SJCRH30 (cell line): ENCODE results near the gene SPOCK1. TPM values are rescaled to one million over a fixed set of nuclear protein-coding genes. Genes with fewer than 3 reads are reported as not detected.

Experiments used
- DNase-seq, 2 experiments: peaks; one replicate each; pipeline ENCODE4 v3.0.0-alpha.2; 2015 to 2020
- H3K27ac ChIP-seq: fragments of 250-450 bp; sonication (Bioruptor Pico); 2 replicates; pipeline ENCODE4 v1.5.1; 2020; ENCODE audit warnings: mild to moderate bottlenecking, moderate library complexity
- H3K27me3 ChIP-seq: fragments of 250-450 bp; sonication (Bioruptor Pico); 2 replicates; pipeline ENCODE4 v1.5.1; 2020; ENCODE audit warnings: mild to moderate bottlenecking, moderate library complexity
- H3K36me3 ChIP-seq: fragments of 250-450 bp; sonication (Bioruptor Pico); 2 replicates; pipeline ENCODE4 v1.5.1; 2020; ENCODE audit warnings: mild to moderate bottlenecking, moderate library complexity
- H3K4me1 ChIP-seq: fragments of 250-450 bp; sonication (Bioruptor Pico); 2 replicates; pipeline ENCODE4 v1.5.1; 2020; ENCODE audit warnings: mild to moderate bottlenecking, moderate library complexity
- H3K4me3 ChIP-seq: fragments of 250-450 bp; sonication (Bioruptor Pico); 2 replicates; pipeline ENCODE4 v1.5.1; 2020; ENCODE audit warnings: mild to moderate bottlenecking, moderate library complexity
- H3K9me3 ChIP-seq: fragments of 250-450 bp; sonication (Bioruptor Pico); replicated peaks from 2 replicates; pipeline ENCODE4 v1.5.1; 2020; ENCODE audit warnings: mild to moderate bottlenecking, moderate library complexity
- total RNA-seq: library from RNA; depleted of rRNA; stranded (reverse); fragments of >200 nt; shearing (Covaris generic); gene quantifications from 2 replicates; pipeline ENCODE4 v1.2.3, GENCODE V29; 2014

SPOCK1 gene
- total RNA-seq, 1 experiment from 2014 or later, result 0.06 TPM

GRCh38 chr5:137441476-137441875 is 57.6 kb downstream of the SPOCK1 start:
- H3K4me3 ChIP-seq, result no peak overlapping the region
- H3K9me3 ChIP-seq, result no peaks in the 10 kb centered on the region
- H3K36me3 ChIP-seq, result no peaks in the 10 kb centered on the region
- no peaks in the 10 kb centered on the region for H3K4me1 ChIP-seq
- no peak overlapping the region for H3K27ac ChIP-seq
- no peak for DNase-seq
- H3K27me3 ChIP-seq, result no peaks in the 10 kb centered on the region

- H3K27ac ChIP-seq, result no peak overlapping the region
- H3K4me1 ChIP-seq, result no peaks in the 10 kb centered on the region
- no peak for DNase-seq
- H3K27me3 ChIP-seq, result no peaks in the 10 kb centered on the region
- no peak overlapping the region for H3K4me3 ChIP-seq
- H3K9me3 ChIP-seq, result no peaks in the 10 kb centered on the region
- H3K36me3 ChIP-seq, result no peaks in the 10 kb centered on the region
These were observed 58.3 kb downstream of the SPOCK1 start for GRCh38 chr5:137440795-137441194.

- Histone ChIP-seq H3K36me3 (no peaks in the 10 kb centered on the region), H3K27ac (no peak overlapping the region)
These were observed 59.5 kb downstream of the SPOCK1 start for GRCh38 chr5:137439645-137440044.

GRCh38 chr5:137438932-137439331 is 60.2 kb downstream of the SPOCK1 start:
- H3K27me3 ChIP-seq, result no peaks in the 10 kb centered on the region
- H3K36me3 ChIP-seq, result no peaks in the 10 kb centered on the region
- no peak overlapping the region for H3K27ac ChIP-seq
- no peak for DNase-seq
- no peak overlapping the region for H3K4me3 ChIP-seq
- no peaks in the 10 kb centered on the region for H3K4me1 ChIP-seq
- no peaks in the 10 kb centered on the region for H3K9me3 ChIP-seq

More at GRCh38 chr5:137439645-137440044, 59.5 kb downstream of the SPOCK1 start:
- no peak overlapping the region for H3K4me3 ChIP-seq
- no peaks in the 10 kb centered on the region for H3K27me3 ChIP-seq
- no peak for DNase-seq
- H3K9me3 ChIP-seq, result no peaks in the 10 kb centered on the region
- no peaks in the 10 kb centered on the region for H3K4me1 ChIP-seq

GRCh38 chr5:137437774-137438173 is 61.4 kb downstream of the SPOCK1 start:
- Histone ChIP-seq H3K36me3 (no peaks in the 10 kb centered on the region), H3K4me3 (no peak overlapping the region), H3K27me3 (no peaks in the 10 kb centered on the region), H3K9me3 (no peaks in the 10 kb centered on the region), H3K27ac (no peak overlapping the region), H3K4me1 (no peaks in the 10 kb centered on the region)
- no peak for DNase-seq

GRCh38 chr5:137433539-137433938 is 65.6 kb downstream of the SPOCK1 start:
- H3K27ac ChIP-seq, result no peak overlapping the region
- H3K4me1 ChIP-seq, result no peaks in the 10 kb centered on the region
- no peak overlapping the region for H3K4me3 ChIP-seq
- no peaks in the 10 kb centered on the region for H3K9me3 ChIP-seq
- no peaks in the 10 kb centered on the region for H3K27me3 ChIP-seq
- DNase-seq, result no peak
- H3K36me3 ChIP-seq, result no peaks in the 10 kb centered on the region

GRCh38 chr5:137432376-137432775 is 66.8 kb downstream of the SPOCK1 start:
- Histone ChIP-seq H3K4me3 (no peak overlapping the region), H3K27ac (no peak overlapping the region), H3K27me3 (no peaks in the 10 kb centered on the region), H3K36me3 (no peaks in the 10 kb centered on the region), H3K9me3 (no peaks in the 10 kb centered on the region), H3K4me1 (no peaks in the 10 kb centered on the region)
- DNase-seq, result no peak

- Histone ChIP-seq H3K4me1 (no peaks in the 10 kb centered on the region), H3K27me3 (no peaks in the 10 kb centered on the region), H3K9me3 (no peaks in the 10 kb centered on the region), H3K4me3 (no peak overlapping the region), H3K36me3 (no peaks in the 10 kb centered on the region), H3K27ac (no peak overlapping the region)
- no peak for DNase-seq
These were observed 68.1 kb downstream of the SPOCK1 start for GRCh38 chr5:137431051-137431450.

- DNase-seq, result no peak
- H3K9me3 ChIP-seq, result no peaks in the 10 kb centered on the region
- no peaks in the 10 kb centered on the region for H3K36me3 ChIP-seq
- H3K4me3 ChIP-seq, result no peak overlapping the region
- no peak overlapping the region for H3K27ac ChIP-seq
- no peaks in the 10 kb centered on the region for H3K27me3 ChIP-seq
- H3K4me1 ChIP-seq, result no peaks in the 10 kb centered on the region
These were observed 83.9 kb downstream of the SPOCK1 start for GRCh38 chr5:137415231-137415681.

GRCh38 chr5:137414112-137414755 is 84.9 kb downstream of the SPOCK1 start:
- no peak overlapping the region for H3K27ac ChIP-seq
- H3K4me3 ChIP-seq, result no peak overlapping the region
- H3K36me3 ChIP-seq, result no peaks in the 10 kb centered on the region
- no peak for DNase-seq
- H3K9me3 ChIP-seq, result no peaks in the 10 kb centered on the region
- H3K4me1 ChIP-seq, result no peaks in the 10 kb centered on the region
- H3K27me3 ChIP-seq, result no peaks in the 10 kb centered on the region

GRCh38 chr5:137412136-137412535 is 87.0 kb downstream of the SPOCK1 start:
- Histone ChIP-seq H3K36me3 (no peaks in the 10 kb centered on the region), H3K4me3 (no peak overlapping the region), H3K4me1 (no peaks in the 10 kb centered on the region), H3K9me3 (no peaks in the 10 kb centered on the region), H3K27me3 (no peaks in the 10 kb centered on the region), H3K27ac (no peak overlapping the region)
- no peak for DNase-seq

GRCh38 chr5:137410234-137411010 is 88.7 kb downstream of the SPOCK1 start:
- H3K27me3 ChIP-seq, result no peaks in the 10 kb centered on the region
- H3K9me3 ChIP-seq, result no peaks in the 10 kb centered on the region
- no peaks in the 10 kb centered on the region for H3K36me3 ChIP-seq
- no peak for DNase-seq
- H3K4me3 ChIP-seq, result no peak overlapping the region
- no peak overlapping the region for H3K27ac ChIP-seq
- no peaks in the 10 kb centered on the region for H3K4me1 ChIP-seq

- no peak for DNase-seq
- no peaks in the 10 kb centered on the region for H3K36me3 ChIP-seq
- no peaks in the 10 kb centered on the region for H3K9me3 ChIP-seq
- no peaks in the 10 kb centered on the region for H3K4me1 ChIP-seq
- no peak overlapping the region for H3K27ac ChIP-seq
- no peak overlapping the region for H3K4me3 ChIP-seq
- H3K27me3 ChIP-seq, result no peaks in the 10 kb centered on the region
These were observed 89.4 kb downstream of the SPOCK1 start for GRCh38 chr5:137409736-137410135.

GRCh38 chr5:137407090-137407489 is 92.0 kb downstream of the SPOCK1 start:
- H3K4me1 ChIP-seq, result no peaks in the 10 kb centered on the region
- H3K4me3 ChIP-seq, result no peak overlapping the region
- no peaks in the 10 kb centered on the region for H3K9me3 ChIP-seq
- H3K36me3 ChIP-seq, result no peaks in the 10 kb centered on the region
- H3K27ac ChIP-seq, result no peak overlapping the region
- no peaks in the 10 kb centered on the region for H3K27me3 ChIP-seq
- DNase-seq, result no peak

- no peaks in the 10 kb centered on the region for H3K27me3 ChIP-seq
- H3K9me3 ChIP-seq, result no peaks in the 10 kb centered on the region
- DNase-seq, result no peak
- H3K27ac ChIP-seq, result no peak overlapping the region
- H3K4me3 ChIP-seq, result no peak overlapping the region
- no peaks in the 10 kb centered on the region for H3K36me3 ChIP-seq
- H3K4me1 ChIP-seq, result no peaks in the 10 kb centered on the region
These were observed 93.7 kb downstream of the SPOCK1 start for GRCh38 chr5:137405393-137405792.

GRCh38 chr5:137403869-137404268 is 95.3 kb downstream of the SPOCK1 start:
- DNase-seq, result no peak
- no peak overlapping the region for H3K4me3 ChIP-seq
- H3K4me1 ChIP-seq, result no peaks in the 10 kb centered on the region
- no peaks in the 10 kb centered on the region for H3K36me3 ChIP-seq
- no peaks in the 10 kb centered on the region for H3K27me3 ChIP-seq
- H3K9me3 ChIP-seq, result no peaks in the 10 kb centered on the region
- no peak overlapping the region for H3K27ac ChIP-seq
